HL-60 (cell line): Measurements from ENCODE around the gene BDNF.
"Not testable (repeated sequence)": the region's sequence is repeated elsewhere in the genome, so short reads cannot be mapped to it uniquely, and the experiment has no call there.

Experiments used
- DNase-seq, 2 experiments: peaks; one replicate each; pipeline ENCODE4 v3.0.0-alpha.2; 2010 to 2020; ENCODE audit warnings: low read depth in 1 of 2, low spot score in 1 of 2
- H3K27ac ChIP-seq: fragments of 250-450 bp; sonication (Bioruptor Pico); replicated peaks from 2 replicates; pipeline ENCODE4 v1.5.1; 2020; ENCODE audit warnings: mild to moderate bottlenecking, moderate library complexity
- H3K27me3 ChIP-seq: fragments of 250-450 bp; sonication (Bioruptor Pico); 2 replicates; pipeline ENCODE4 v1.5.1; 2021; ENCODE audit warnings: mild to moderate bottlenecking, moderate library complexity; ENCODE audit not compliant: insufficient read depth, poor library complexity, severe bottlenecking
- H3K4me3 ChIP-seq: replicated peaks from 2 replicates; pipeline ENCODE4 v1.5.1; 2011; ENCODE audit warnings: mild to moderate bottlenecking, control low read depth, low read length; ENCODE audit not compliant: insufficient read depth
- GABPA ChIP-seq: IDR thresholded peaks from 2 replicates; pipeline ENCODE4 v1.6.1; 2012; ENCODE audit warnings: low read depth
- POLR2AphosphoS5 ChIP-seq: IDR thresholded peaks from 2 replicates; pipeline ENCODE4 v1.6.1; 2012; ENCODE audit warnings: low read depth
- REST ChIP-seq: IDR thresholded peaks from 2 replicates; pipeline ENCODE4 v1.6.1; 2012; ENCODE audit warnings: low read depth; ENCODE audit not compliant: insufficient replicate concordance
- SPI1 ChIP-seq: IDR thresholded peaks from 2 replicates; pipeline ENCODE4 v1.6.1; 2012; ENCODE audit warnings: low read depth, mild to moderate bottlenecking, borderline replicate concordance
- TF ChIP-seq, protein P1 (sequence below): IDR thresholded peaks from one replicate; pipeline ENCODE4 v1.5.1; 2011; ENCODE audit warnings: low read length, control low read depth, inconsistent platforms; ENCODE audit not compliant: insufficient read depth

The BDNF gene

DNA sequence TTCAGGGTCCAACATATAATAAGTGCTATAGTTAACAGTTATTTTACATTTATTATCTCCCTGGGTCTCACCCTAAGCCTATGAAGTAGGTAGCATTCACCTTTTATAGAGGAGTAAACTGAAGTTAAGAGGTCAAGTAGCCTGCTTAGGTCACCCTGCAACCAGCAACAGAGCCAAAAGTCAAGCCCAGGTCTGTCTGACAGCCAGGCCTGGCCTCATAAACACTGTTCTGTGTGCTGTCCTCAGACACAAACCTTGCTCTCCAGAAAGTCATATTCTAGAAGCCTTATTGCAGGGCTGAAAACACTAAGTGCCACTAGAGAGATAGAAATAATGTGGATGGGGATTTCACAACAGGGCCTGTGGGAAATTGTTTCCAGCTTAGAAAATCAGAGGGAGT is 59.3 kb downstream of the BDNF start:
- Histone ChIP-seq H3K27me3 (no peaks in the 10 kb centered on the region), H3K4me3 (no peak overlapping the region), H3K27ac (no peak overlapping the region)
- TF ChIP-seq SPI1, result no peak
- no peak for DNase-seq

DNA sequence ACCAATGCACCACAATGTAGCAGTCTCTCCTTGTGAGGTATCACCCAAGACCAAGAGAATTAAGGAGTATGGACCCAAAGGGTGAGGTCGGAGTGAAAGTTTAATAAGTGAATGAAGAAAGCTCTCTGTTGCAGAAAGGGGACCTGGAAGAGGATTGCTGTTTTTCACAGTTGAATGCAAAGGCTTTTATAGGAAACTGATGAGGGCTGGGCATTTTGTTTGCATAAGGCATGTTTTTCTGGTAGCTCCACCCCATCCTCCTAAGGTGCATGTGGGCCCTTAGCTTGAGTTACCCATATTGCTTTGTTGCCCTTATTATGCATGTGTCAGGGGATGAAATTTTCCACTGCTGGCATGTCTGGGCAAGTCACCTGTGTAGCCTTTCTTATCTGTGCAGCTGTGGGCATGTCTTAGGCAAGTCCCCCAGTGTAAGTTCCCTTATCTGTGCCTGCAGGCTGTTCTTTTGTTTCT is 64.7 kb downstream of the BDNF start:
- TF ChIP-seq POLR2AphosphoS5 (no peak), REST (no peak)
- Histone ChIP-seq H3K27me3 (no peaks in the 10 kb centered on the region), H3K27ac (no peak overlapping the region), H3K4me3 (no peak overlapping the region)
- DNase-seq, result no peak

DNA sequence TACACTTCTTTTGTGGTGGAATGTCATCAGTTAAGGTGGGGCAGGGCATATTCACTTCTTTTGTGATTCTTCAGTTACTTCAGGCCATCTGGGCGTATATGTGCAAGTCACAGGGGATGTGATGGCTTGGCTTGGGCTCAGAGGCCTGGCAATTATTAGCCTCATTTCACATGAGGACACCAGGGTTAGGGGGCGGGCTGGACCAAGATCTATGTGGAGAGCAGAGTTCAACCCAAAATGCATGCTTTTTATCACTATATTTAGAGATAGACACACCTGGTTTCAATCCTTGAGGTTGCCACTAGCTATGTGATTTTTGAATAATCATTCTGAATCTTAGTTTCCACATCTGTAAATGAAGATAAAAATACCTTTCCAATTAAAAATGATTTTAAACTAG is 65.5 kb downstream of the BDNF start:
- not testable (repeated sequence) for H3K4me3 ChIP-seq, H3K27ac ChIP-seq, H3K27me3 ChIP-seq, DNase-seq

DNA sequence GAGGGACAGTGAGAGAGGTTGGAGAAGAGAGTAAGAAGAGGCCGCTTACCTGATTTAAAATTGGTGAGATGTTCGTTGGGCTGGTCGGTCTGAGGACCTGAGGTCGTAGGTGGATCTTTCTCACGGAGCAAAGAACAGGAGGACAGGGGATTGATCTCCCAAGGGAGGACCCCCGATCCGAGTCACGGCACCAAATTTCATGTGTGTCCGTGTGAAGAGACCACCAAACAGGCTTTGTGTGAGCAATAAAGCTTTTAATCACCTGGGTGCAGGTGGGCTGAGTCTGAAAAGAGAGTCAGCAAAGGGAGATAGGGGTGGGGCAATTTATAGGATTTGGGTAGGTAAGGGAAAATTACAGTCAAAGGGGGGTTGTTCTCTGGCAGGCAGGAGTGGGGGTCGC is 66.0 kb downstream of the BDNF start:
- DNase-seq, H3K27me3 ChIP-seq: not testable (repeated sequence)

GRCh38 chr11:27629023-27629422 is 71.2 kb downstream of the BDNF start:
- H3K27me3 ChIP-seq, H3K27ac ChIP-seq, DNase-seq, H3K4me3 ChIP-seq: not testable (repeated sequence)

More for the DNA sequence above, 66.0 kb downstream of the BDNF start:
- H3K4me3 ChIP-seq, H3K27ac ChIP-seq: not testable (repeated sequence)

- Histone ChIP-seq H3K27ac (no peak overlapping the region), H3K27me3 (peaks cover 2% of the 10 kb centered on the region), H3K4me3 (no peak overlapping the region)
- TF ChIP-seq REST (no peak), POLR2AphosphoS5 (no peak), GABPA (no peak), SPI1 (no peak)
- TF ChIP-seq, protein P1, sequence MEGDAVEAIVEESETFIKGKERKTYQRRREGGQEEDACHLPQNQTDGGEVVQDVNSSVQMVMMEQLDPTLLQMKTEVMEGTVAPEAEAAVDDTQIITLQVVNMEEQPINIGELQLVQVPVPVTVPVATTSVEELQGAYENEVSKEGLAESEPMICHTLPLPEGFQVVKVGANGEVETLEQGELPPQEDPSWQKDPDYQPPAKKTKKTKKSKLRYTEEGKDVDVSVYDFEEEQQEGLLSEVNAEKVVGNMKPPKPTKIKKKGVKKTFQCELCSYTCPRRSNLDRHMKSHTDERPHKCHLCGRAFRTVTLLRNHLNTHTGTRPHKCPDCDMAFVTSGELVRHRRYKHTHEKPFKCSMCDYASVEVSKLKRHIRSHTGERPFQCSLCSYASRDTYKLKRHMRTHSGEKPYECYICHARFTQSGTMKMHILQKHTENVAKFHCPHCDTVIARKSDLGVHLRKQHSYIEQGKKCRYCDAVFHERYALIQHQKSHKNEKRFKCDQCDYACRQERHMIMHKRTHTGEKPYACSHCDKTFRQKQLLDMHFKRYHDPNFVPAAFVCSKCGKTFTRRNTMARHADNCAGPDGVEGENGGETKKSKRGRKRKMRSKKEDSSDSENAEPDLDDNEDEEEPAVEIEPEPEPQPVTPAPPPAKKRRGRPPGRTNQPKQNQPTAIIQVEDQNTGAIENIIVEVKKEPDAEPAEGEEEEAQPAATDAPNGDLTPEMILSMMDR, result no peak
- no peak for DNase-seq
These were observed 72.3 kb downstream of the BDNF start for GRCh38 chr11:27627979-27628378.
